HG03342 (cell line): Measurements from ENCODE around the gene ADAMTS2.

Experiments
- ATAC-seq: cut with Tn5 transposase; IDR thresholded peaks from one replicate; pipeline ENCODE4 v1.9.1; 2021; ENCODE audit warnings: mild to moderate bottlenecking, moderate library complexity; ENCODE audit not compliant: unreplicated experiment

The ADAMTS2 gene

DNA sequence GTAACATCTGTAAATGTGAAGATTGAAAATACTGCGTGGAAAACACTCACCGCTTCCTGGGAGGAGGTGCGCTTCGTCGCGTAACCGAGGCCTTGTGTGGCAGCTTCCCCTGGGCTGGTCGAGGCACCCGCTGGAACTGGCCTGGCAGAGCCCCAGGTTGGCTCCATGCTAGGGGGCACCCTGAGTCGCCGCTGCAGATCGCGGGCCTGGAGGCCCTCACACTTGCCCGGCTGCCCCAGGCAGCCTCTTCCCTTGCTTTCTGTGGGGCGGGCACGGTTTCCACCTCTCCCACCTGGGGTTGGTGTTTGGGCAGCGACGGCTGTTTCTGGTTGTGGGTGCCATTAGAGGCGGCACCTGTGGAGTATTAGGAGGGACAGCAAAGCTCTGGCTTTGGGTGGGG lies 284.2 kb downstream of the ADAMTS2 start:
- ATAC-seq = no peak
